GM23338 (cell line): Measurements from ENCODE around the gene SIDT2. TPM values are rescaled to one million over a fixed set of nuclear protein-coding genes. Genes with fewer than 3 reads are reported as not detected.
A peak's percentile ranks its signal among the peaks of the same experiment; 100 is the strongest.

ENCODE experiments used
- ATAC-seq: fragments of 200-7000 bp; cut with Tn5 transposase; 3 replicates; pipeline ENCODE4 v1.9.1; 2020
- DNase-seq: peaks from one replicate; pipeline ENCODE4 v3.0.0-alpha.2; 2015; ENCODE audit warnings: low spot score
- H2AFZ ChIP-seq: fragments of 200-600 bp; sonication (generic); 2 replicates; pipeline ENCODE4 v1.8.0; 2016; ENCODE audit warnings: antibody characterized with exemption, mild to moderate bottlenecking, moderate library complexity
- H3F3A ChIP-seq: fragments of 200-600 bp; sonication (generic); replicated peaks from 2 replicates; pipeline ENCODE4 v1.8.0; 2017; ENCODE audit warnings: antibody characterized with exemption, mixed run types, low read depth
- H3K27ac ChIP-seq: fragments of 200-600 bp; sonication (generic); 2 replicates; pipeline ENCODE4 v1.6.1; 2016; ENCODE audit warnings: low read depth
- H3K27me3 ChIP-seq: fragments of 200-600 bp; sonication (generic); 2 replicates; pipeline ENCODE4 v1.8.0; 2016; ENCODE audit warnings: mild to moderate bottlenecking, mixed run types, moderate library complexity; ENCODE audit not compliant: insufficient read depth
- H3K36me3 ChIP-seq: fragments of 200-600 bp; sonication (generic); 2 replicates; pipeline ENCODE4 v1.8.0; 2016; ENCODE audit warnings: mild to moderate bottlenecking; ENCODE audit not compliant: insufficient read depth
- H3K4me1 ChIP-seq: fragments of 200-600 bp; sonication (generic); 2 replicates; pipeline ENCODE4 v1.8.0; 2016; ENCODE audit warnings: mild to moderate bottlenecking, moderate library complexity; ENCODE audit not compliant: insufficient read depth
- H3K4me2 ChIP-seq: fragments of 200-600 bp; sonication (generic); 2 replicates; pipeline ENCODE4 v1.7.1; 2017; ENCODE audit warnings: mixed run types
- H3K4me3 ChIP-seq: fragments of 200-600 bp; sonication (generic); 2 replicates; pipeline ENCODE4 v1.6.1; 2016; ENCODE audit warnings: mixed run types
- H3K79me2 ChIP-seq: fragments of 200-600 bp; sonication (generic); replicated peaks from 2 replicates; pipeline ENCODE4 v1.8.0; 2017; ENCODE audit warnings: mild to moderate bottlenecking; ENCODE audit not compliant: insufficient read depth
- H3K9me2 ChIP-seq: fragments of 200-600 bp; sonication (generic); 2 replicates; pipeline ENCODE4 v1.8.0; 2017; ENCODE audit not compliant: insufficient read depth
- H4K20me1 ChIP-seq: fragments of 200-600 bp; sonication (generic); replicated peaks from 2 replicates; pipeline ENCODE4 v1.8.0; 2017; ENCODE audit warnings: mild to moderate bottlenecking; ENCODE audit not compliant: insufficient read depth
- H3K27ac Mint-ChIP-seq: 2 replicates; pipeline ENCODE4 v1.8.0; 2020; ENCODE audit warnings: inconsistent platforms, mild to moderate bottlenecking, moderate library complexity, mixed read lengths
- H3K27me3 Mint-ChIP-seq: 3 replicates; pipeline ENCODE4 v1.8.0; 2022; ENCODE audit warnings: low read depth, mild to moderate bottlenecking, moderate library complexity, mixed read lengths, inconsistent platforms; ENCODE audit not compliant: insufficient read depth, poor library complexity
- H3K36me3 Mint-ChIP-seq: 3 replicates; pipeline ENCODE4 v1.8.0; 2021; ENCODE audit warnings: low read depth, mild to moderate bottlenecking, inconsistent platforms, moderate library complexity, mixed read lengths
- H3K4me1 Mint-ChIP-seq: 3 replicates; pipeline ENCODE4 v1.8.0; 2020; ENCODE audit warnings: mild to moderate bottlenecking, inconsistent platforms, mixed read lengths
- H3K4me3 Mint-ChIP-seq: 3 replicates; pipeline ENCODE4 v1.8.0; 2021; ENCODE audit warnings: moderate library complexity, mild to moderate bottlenecking, inconsistent platforms, mixed read lengths
- H3K9me3 Mint-ChIP-seq: 3 replicates; pipeline ENCODE4 v1.8.0; 2020; ENCODE audit warnings: moderate library complexity, mild to moderate bottlenecking, inconsistent platforms, mixed read lengths
- CREB1 ChIP-seq: fragments of 250-450 bp; sonication (Bioruptor Pico); IDR thresholded peaks from 2 replicates; pipeline ENCODE4 v1.5.0; 2020; ENCODE audit warnings: low read depth, mild to moderate bottlenecking, moderate library complexity
- ETS1 ChIP-seq: IDR thresholded peaks from 2 replicates; pipeline ENCODE4 v1.6.1; 2016; ENCODE audit warnings: antibody characterized with exemption
- EZH2 ChIP-seq: fragments of 200-600 bp; sonication (generic); IDR thresholded peaks from one replicate; pipeline ENCODE4 v1.8.0; 2017; ENCODE audit warnings: antibody characterized with exemption, mild to moderate bottlenecking, low read depth; ENCODE audit not compliant: unreplicated experiment
- JUNB ChIP-seq: IDR thresholded peaks from one replicate; pipeline ENCODE4 v1.6.1; 2016; ENCODE audit warnings: antibody characterized with exemption; ENCODE audit not compliant: unreplicated experiment
- NANOG ChIP-seq: IDR thresholded peaks from 2 replicates; pipeline ENCODE4 v1.6.1; 2016; ENCODE audit warnings: antibody characterized with exemption, borderline replicate concordance
- POLR2AphosphoS5 ChIP-seq: IDR thresholded peaks from 2 replicates; pipeline ENCODE4 v1.6.1; 2016; ENCODE audit warnings: antibody characterized with exemption, low read depth
- REST ChIP-seq: IDR thresholded peaks from one replicate; pipeline ENCODE4 v1.6.1; 2018; ENCODE audit warnings: antibody characterized with exemption; ENCODE audit not compliant: unreplicated experiment
- STAT1 ChIP-seq: IDR thresholded peaks from one replicate; pipeline ENCODE4 v1.6.1; 2016; ENCODE audit warnings: antibody characterized with exemption; ENCODE audit not compliant: unreplicated experiment
- ZNF114 ChIP-seq: fragments of 250-450 bp; sonication (Bioruptor Pico); IDR thresholded peaks from 2 replicates; pipeline ENCODE4 v1.5.0; 2020; ENCODE audit warnings: mild to moderate bottlenecking, moderate library complexity
- ZNF331 ChIP-seq: fragments of 250-450 bp; sonication (Bioruptor Pico); IDR thresholded peaks from 2 replicates; pipeline ENCODE4 v1.5.0; 2020; ENCODE audit warnings: low read depth, mild to moderate bottlenecking, moderate library complexity
- ZNF462 ChIP-seq: fragments of 250-450 bp; sonication (Bioruptor Pico); IDR thresholded peaks from 2 replicates; pipeline ENCODE4 v1.5.0; 2020; ENCODE audit warnings: mild to moderate bottlenecking, moderate library complexity
- polyA plus RNA-seq: library from polyadenylated mRNA; unstranded; fragments of >200 nt; fragmentation: Nextera tagmentation; extraction: Ambion mirVana; gene quantifications from 2 replicates; pipeline ENCODE4 v1.2.1, GENCODE V29; 2016
- total RNA-seq: library from RNA; depleted of rRNA; stranded (reverse); fragments of >200 nt; shearing (Covaris generic); gene quantifications from 2 replicates; pipeline ENCODE4 v1.2.3, GENCODE V29; 2014
- TF ChIP-seq, protein P1 (sequence below), 2 experiments: fragments of 200-600 bp in 1 of 2; sonication (generic) in 1 of 2; conservative IDR thresholded peaks; 2 replicates each; pipeline versions ENCODE4 v1.5.1 to v1.6.1; 2016 to 2017; ENCODE audit warnings: antibody characterized with exemption in 2 of 2, low read depth in 2 of 2, mild to moderate bottlenecking in 2 of 2, moderate library complexity in 1 of 2

Gene SIDT2
- total and polyA plus RNA-seq, 2 experiments from 2014 or later = 7.5 to 12.1 TPM

DNA sequence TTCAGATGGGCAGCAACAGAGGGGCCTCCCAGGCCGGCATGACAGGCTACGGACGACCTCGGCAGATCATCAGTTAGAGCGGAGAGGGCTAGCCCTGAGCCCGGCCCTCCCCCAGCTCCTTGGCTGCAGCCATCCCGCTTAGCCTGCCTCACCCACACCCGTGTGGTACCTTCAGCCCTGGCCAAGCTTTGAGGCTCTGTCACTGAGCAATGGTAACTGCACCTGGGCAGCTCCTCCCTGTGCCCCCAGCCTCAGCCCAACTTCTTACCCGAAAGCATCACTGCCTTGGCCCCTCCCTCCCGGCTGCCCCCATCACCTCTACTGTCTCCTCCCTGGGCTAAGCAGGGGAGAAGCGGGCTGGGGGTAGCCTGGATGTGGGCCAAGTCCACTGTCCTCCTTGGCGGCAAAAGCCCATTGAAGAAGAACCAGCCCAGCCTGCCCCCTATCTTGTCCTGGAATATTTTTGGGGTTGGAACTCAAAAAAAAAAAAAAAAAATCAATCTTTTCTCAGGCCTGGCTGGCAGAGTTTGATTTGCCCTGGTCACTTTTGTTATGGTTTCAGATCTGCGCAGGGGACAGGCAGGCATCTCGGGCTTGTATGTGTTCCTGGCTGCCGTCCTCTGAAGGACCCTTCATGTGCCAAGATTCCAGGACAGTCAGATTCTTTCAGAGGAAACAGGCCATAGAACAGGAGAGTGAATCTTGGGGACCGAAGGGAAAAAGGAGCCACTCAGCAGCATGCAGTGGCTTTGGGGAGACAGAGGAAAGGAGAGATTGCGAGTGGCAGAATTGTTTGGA, 25.9 kb downstream of the SIDT2 start:
- H3K27me3 ChIP-seq = no peaks in the 10 kb centered on the region
- 0 out of 2 replicates have a peak, but pooled peaks cover 5% of the 10 kb centered on the region for H3F3A ChIP-seq
- no peaks in the 10 kb centered on the region for H3K36me3 ChIP-seq
- ATAC-seq = no peak
- no peak overlapping the region for H2AFZ ChIP-seq
- no peaks in the 10 kb centered on the region for H4K20me1 ChIP-seq
- 0 out of 2 replicates have a peak overlapping the region, but pooled peaks have one; percentile 45 for H3K27ac ChIP-seq
- no peak for TF ChIP-seq ZNF331 (CRISPR knock-in tag)
- no peak for TF ChIP-seq ETS1
- TF ChIP-seq ZNF114 (CRISPR knock-in tag) = no peak
- TF ChIP-seq STAT1 = no peak
- no peak for TF ChIP-seq POLR2AphosphoS5
- TF ChIP-seq, protein P1, sequence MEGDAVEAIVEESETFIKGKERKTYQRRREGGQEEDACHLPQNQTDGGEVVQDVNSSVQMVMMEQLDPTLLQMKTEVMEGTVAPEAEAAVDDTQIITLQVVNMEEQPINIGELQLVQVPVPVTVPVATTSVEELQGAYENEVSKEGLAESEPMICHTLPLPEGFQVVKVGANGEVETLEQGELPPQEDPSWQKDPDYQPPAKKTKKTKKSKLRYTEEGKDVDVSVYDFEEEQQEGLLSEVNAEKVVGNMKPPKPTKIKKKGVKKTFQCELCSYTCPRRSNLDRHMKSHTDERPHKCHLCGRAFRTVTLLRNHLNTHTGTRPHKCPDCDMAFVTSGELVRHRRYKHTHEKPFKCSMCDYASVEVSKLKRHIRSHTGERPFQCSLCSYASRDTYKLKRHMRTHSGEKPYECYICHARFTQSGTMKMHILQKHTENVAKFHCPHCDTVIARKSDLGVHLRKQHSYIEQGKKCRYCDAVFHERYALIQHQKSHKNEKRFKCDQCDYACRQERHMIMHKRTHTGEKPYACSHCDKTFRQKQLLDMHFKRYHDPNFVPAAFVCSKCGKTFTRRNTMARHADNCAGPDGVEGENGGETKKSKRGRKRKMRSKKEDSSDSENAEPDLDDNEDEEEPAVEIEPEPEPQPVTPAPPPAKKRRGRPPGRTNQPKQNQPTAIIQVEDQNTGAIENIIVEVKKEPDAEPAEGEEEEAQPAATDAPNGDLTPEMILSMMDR (conservative IDR thresholded peaks at IDR 0.05; ENCODE audit: low read depth in 2 of 2) = no peak
- TF ChIP-seq ZNF462 (CRISPR knock-in tag) = no peak
- TF ChIP-seq CREB1 (CRISPR knock-in tag) = no peak
- TF ChIP-seq EZH2 = no peak
- TF ChIP-seq JUNB = no peak
- no peak for TF ChIP-seq NANOG
- no peak for TF ChIP-seq REST
- no peaks in the 10 kb centered on the region for H3K9me2 ChIP-seq
- peaks cover 22% of the 10 kb centered on the region for H3K79me2 ChIP-seq
- Mint-ChIP-seq H3K4me3 (no peak overlapping the region; the same call in 2 of the 3 replicates), H3K4me1 (peaks cover 22% of the 10 kb centered on the region), H3K27me3 (peaks cover 18% of the 10 kb centered on the region), H3K27ac (peak overlapping the region; percentile 3; the same call in 1 of the 2 replicates), H3K36me3 (peaks cover 32% of the 10 kb centered on the region), H3K9me3 (no peaks in the 10 kb centered on the region)
- DNase-seq = no peak
- no peak overlapping the region for H3K4me3 ChIP-seq
- no peak overlapping the region for H3K4me2 ChIP-seq
- peaks cover 18% of the 10 kb centered on the region for H3K4me1 ChIP-seq
